Measurements from ENCODE around the gene FAM83B. TPM values are rescaled to one million over a fixed set of nuclear protein-coding genes. Genes with fewer than 3 reads are reported as not detected.

FAM83B gene
- total and polyA plus RNA-seq, 2 experiments from 2014 or later, result not detected

DNA sequence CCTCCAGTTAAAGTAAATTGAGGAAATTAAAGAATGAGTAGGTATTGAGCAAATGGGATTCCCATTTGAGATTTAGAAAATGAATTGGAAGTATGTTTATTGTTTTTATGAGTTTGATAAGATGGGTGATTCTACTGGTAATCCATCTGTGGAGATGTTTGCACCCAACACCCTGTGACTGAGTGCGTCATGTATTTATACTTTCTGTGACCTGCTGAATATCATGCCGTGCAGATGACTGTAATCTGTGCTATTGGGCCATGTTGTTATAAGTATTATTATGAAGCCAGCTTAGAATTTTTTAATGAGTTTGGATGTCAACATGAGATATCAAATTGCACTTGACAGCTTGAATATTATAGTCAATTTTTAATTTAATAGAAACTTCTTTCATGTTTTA is 17.7 kb downstream of the FAM83B start:
- no peak overlapping the region for H3K9ac ChIP-seq
- in situ Hi-C loops (cut with MboI), result no loop called here
- H3K4me2 ChIP-seq (ENCODE audit: unreplicated experiment), result no peak overlapping the region
- no peak overlapping the region for H3K4me3 ChIP-seq
- no peak for DNase-seq
- no peaks in the 10 kb centered on the region for H3K79me2 ChIP-seq (ENCODE audit: insufficient read depth)
- H4K20me1 ChIP-seq (ENCODE audit: insufficient read depth), result no peaks in the 10 kb centered on the region
- no peaks in the 10 kb centered on the region for H3K9me3 ChIP-seq (ENCODE audit: low read depth)
- H3K27me3 ChIP-seq (replicated peaks; ENCODE audit: insufficient read depth), result no peaks in the 10 kb centered on the region; the same call in 1 of the 2 replicates
- H3K27ac ChIP-seq, result no peak overlapping the region
- no peaks in the 10 kb centered on the region for H3K36me3 ChIP-seq (ENCODE audit: low read depth)
- 38 to 43% methylated on average over 2 of the region's 2 CpGs for WGBS, 2 experiments (ENCODE audit: low coverage in 1 of 2, low lambda C conversion rate in 2 of 2, missing lambda C conversion rate in 2 of 2)
- no peaks in the 10 kb centered on the region for H3K9me2 ChIP-seq (ENCODE audit: insufficient read depth)
- no peak overlapping the region for H2AFZ ChIP-seq
- no peaks in the 10 kb centered on the region for H3K4me1 ChIP-seq (ENCODE audit: insufficient read depth)
- H3F3A ChIP-seq (ENCODE audit: insufficient read depth), result no peaks in the 10 kb centered on the region
- no peak for TF ChIP-seq EZH2 (IDR thresholded peaks at IDR 0.05; ENCODE audit: insufficient read depth, poor library complexity, severe bottlenecking)
- TF ChIP-seq EZH2phosphoT487 (IDR thresholded peaks at IDR 0.05; ENCODE audit: insufficient read depth, low read depth), result no peak

DNA sequence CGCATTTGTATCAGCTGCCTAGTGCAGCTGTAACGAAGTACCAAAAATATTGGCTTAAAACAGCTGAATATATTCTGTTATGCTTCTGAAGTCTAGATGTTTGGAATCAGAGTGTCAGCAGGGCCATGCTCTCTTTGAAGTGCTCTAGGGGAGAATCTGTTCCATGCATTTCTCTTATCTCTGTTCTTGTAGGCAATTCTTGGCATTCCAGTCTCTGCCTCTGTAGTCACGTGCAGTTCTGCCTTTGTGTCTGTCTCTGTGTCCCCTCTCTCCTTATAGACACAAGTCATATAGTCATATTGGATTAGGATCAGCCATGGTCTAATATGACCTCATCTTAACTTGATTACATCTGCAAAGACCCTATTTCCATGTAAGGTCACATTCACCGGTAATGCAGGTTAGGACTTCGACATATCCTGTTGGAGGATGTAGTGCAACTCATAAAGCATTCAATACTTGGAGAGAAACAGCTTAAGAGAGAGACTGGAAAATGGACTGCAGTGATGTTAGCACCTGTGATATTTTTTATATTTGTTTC is 18.6 kb downstream of the FAM83B start:
- Histone ChIP-seq H3K9me3 (ENCODE audit: low read depth) (no peaks in the 10 kb centered on the region), H4K20me1 (ENCODE audit: insufficient read depth) (no peaks in the 10 kb centered on the region), H2AFZ (no peak overlapping the region), H3K27ac (no peak overlapping the region), H3F3A (ENCODE audit: insufficient read depth) (no peaks in the 10 kb centered on the region), H3K4me3 (no peak overlapping the region), H3K79me2 (ENCODE audit: insufficient read depth) (no peaks in the 10 kb centered on the region), H3K9me2 (ENCODE audit: insufficient read depth) (no peaks in the 10 kb centered on the region), H3K4me1 (ENCODE audit: insufficient read depth) (no peaks in the 10 kb centered on the region), H3K4me2 (ENCODE audit: unreplicated experiment) (no peak overlapping the region), H3K36me3 (ENCODE audit: low read depth) (no peaks in the 10 kb centered on the region), H3K27me3 (replicated peaks; ENCODE audit: insufficient read depth) (no peaks in the 10 kb centered on the region; the same call in 1 of the 2 replicates), H3K9ac (no peak overlapping the region)
- in situ Hi-C loops (cut with MboI), result no loop called here
- DNase-seq, result no peak
- TF ChIP-seq EZH2 (IDR thresholded peaks at IDR 0.05; ENCODE audit: insufficient read depth, poor library complexity, severe bottlenecking) (no peak), EZH2phosphoT487 (IDR thresholded peaks at IDR 0.05; ENCODE audit: insufficient read depth, low read depth) (no peak)
- 40 to 46% methylated on average over 5 of the region's 5 CpGs for WGBS, 2 experiments (ENCODE audit: low coverage in 1 of 2, low lambda C conversion rate in 2 of 2, missing lambda C conversion rate in 2 of 2)

DNA sequence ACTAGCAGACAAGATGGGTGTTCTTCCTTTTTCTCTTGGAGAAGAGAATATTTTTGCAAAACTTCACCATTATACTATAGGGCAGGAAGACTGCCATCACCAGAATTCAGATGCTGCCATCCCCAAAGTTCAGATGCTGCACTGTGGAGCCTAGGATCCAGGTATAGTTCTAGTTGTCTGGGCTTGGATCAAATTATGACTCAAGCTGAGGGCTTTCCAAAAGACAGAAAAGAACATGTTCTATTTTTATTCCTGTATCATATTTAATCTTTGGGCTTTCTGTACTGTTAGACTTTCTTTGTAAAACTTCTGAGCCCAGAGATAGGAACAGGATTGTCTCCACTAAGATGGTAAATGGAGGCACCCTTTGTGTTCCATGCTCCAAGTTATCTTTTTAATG is 22.0 kb downstream of the FAM83B start:
- no peaks in the 10 kb centered on the region for H4K20me1 ChIP-seq (ENCODE audit: insufficient read depth)
- no peaks in the 10 kb centered on the region for H3K79me2 ChIP-seq (ENCODE audit: insufficient read depth)
- no peaks in the 10 kb centered on the region for H3K9me3 ChIP-seq (ENCODE audit: low read depth)
- H3K4me3 ChIP-seq, result no peak overlapping the region
- H3K4me1 ChIP-seq (ENCODE audit: insufficient read depth), result no peaks in the 10 kb centered on the region
- no peak for TF ChIP-seq EZH2phosphoT487 (IDR thresholded peaks at IDR 0.05; ENCODE audit: insufficient read depth, low read depth)
- TF ChIP-seq EZH2 (IDR thresholded peaks at IDR 0.05; ENCODE audit: insufficient read depth, poor library complexity, severe bottlenecking), result no peak
- H2AFZ ChIP-seq, result no peak overlapping the region
- H3K27me3 ChIP-seq (replicated peaks; ENCODE audit: insufficient read depth), result no peaks in the 10 kb centered on the region; the same call in 1 of the 2 replicates
- no peaks in the 10 kb centered on the region for H3K9me2 ChIP-seq (ENCODE audit: insufficient read depth)
- no peak overlapping the region for H3K4me2 ChIP-seq (ENCODE audit: unreplicated experiment)
- no peak overlapping the region for H3K9ac ChIP-seq
- in situ Hi-C loops (cut with MboI), result no loop called here
- H3K36me3 ChIP-seq (ENCODE audit: low read depth), result no peaks in the 10 kb centered on the region
- H3K27ac ChIP-seq, result no peak overlapping the region
- no peak for DNase-seq
- no peaks in the 10 kb centered on the region for H3F3A ChIP-seq (ENCODE audit: insufficient read depth)

GRCh38 chr6:54873599-54873998 is 27.0 kb downstream of the FAM83B start:
- Histone ChIP-seq H3K9me3 (ENCODE audit: low read depth) (no peaks in the 10 kb centered on the region), H3F3A (ENCODE audit: insufficient read depth) (no peaks in the 10 kb centered on the region)

More at GRCh38 chr6:54873599-54873998, 27.0 kb downstream of the FAM83B start:
- Histone ChIP-seq H3K36me3 (ENCODE audit: low read depth) (no peaks in the 10 kb centered on the region), H4K20me1 (ENCODE audit: insufficient read depth) (no peaks in the 10 kb centered on the region), H3K4me1 (ENCODE audit: insufficient read depth) (no peaks in the 10 kb centered on the region), H2AFZ (no peak overlapping the region), H3K4me2 (ENCODE audit: unreplicated experiment) (no peak overlapping the region), H3K27ac (no peak overlapping the region), H3K27me3 (replicated peaks; ENCODE audit: insufficient read depth) (no peaks in the 10 kb centered on the region), H3K79me2 (ENCODE audit: insufficient read depth) (no peaks in the 10 kb centered on the region), H3K4me3 (no peak overlapping the region), H3K9ac (no peak overlapping the region), H3K9me2 (ENCODE audit: insufficient read depth) (no peaks in the 10 kb centered on the region)
- WGBS, 2 experiments (ENCODE audit: low coverage in 1 of 2, low lambda C conversion rate in 2 of 2, missing lambda C conversion rate in 2 of 2), result 18 to 25% methylated on average over 1 of the region's 1 CpG
- TF ChIP-seq EZH2 (IDR thresholded peaks at IDR 0.05; ENCODE audit: insufficient read depth, poor library complexity, severe bottlenecking), result no peak
- no peak for TF ChIP-seq EZH2phosphoT487 (IDR thresholded peaks at IDR 0.05; ENCODE audit: insufficient read depth, low read depth)
- DNase-seq, result no peak
- in situ Hi-C loops (cut with MboI), result no loop called here
